Measurements from ENCODE around the gene CCDC57. TPM values are rescaled to one million over a fixed set of nuclear protein-coding genes. Genes with fewer than 3 reads are reported as not detected.

Gene CCDC57
- total and polyA plus RNA-seq, 2 of the 8 experiments (the other 6 are each of a cell fraction or from before 2014, with no cell fraction given): 8.4 to 12.9 TPM

GRCh38 chr17:82258555-82258954 lies 45.9 kb upstream of the CCDC57 start:
- H3K56ac ChIP-seq (replicated peaks; ENCODE audit: insufficient read length, low read depth, low read length): no peak overlapping the region
- H2BK5ac ChIP-seq (ENCODE audit: low read depth, low read length): no peak overlapping the region
- H3K27me3 ChIP-seq (replicated peaks in 1 of 4; ENCODE audit: control insufficient read depth in 3 of 4, extremely low read depth in 1 of 4, insufficient read depth in 3 of 4, low read length in 3 of 4): no peaks in the 10 kb centered on the region
- no peak overlapping the region for H4K91ac ChIP-seq (replicated peaks; ENCODE audit: insufficient read length, low read length)
- no peak overlapping the region for H2AK5ac ChIP-seq (ENCODE audit: low read depth, low read length)
- no peaks in the 10 kb centered on the region for H3K23me2 ChIP-seq (ENCODE audit: low read depth, low read length)
- no peak overlapping the region for H2AFZ ChIP-seq (ENCODE audit: low read length)
- no peak overlapping the region for H3K23ac ChIP-seq (ENCODE audit: insufficient read length)
- H3K14ac ChIP-seq (ENCODE audit: insufficient read length): no peak overlapping the region
- H4K5ac ChIP-seq (ENCODE audit: insufficient read length, low read depth, low read length): no peak overlapping the region
- H2BK120ac ChIP-seq (replicated peaks; ENCODE audit: low read depth, low read length): no peak overlapping the region
- H3K18ac ChIP-seq (ENCODE audit: extremely low read depth, low read length): no peak overlapping the region
- ChIA-PET POLR2A (ENCODE audit: partially characterized antibody) (interaction anchor here (0.8 to 1.7 kb wide), 2 partner anchors 12 to 15 kb away, joined by 3 to 4 read pairs; no protein-coding TSS in a partner anchor), CTCF (ENCODE audit: partially characterized antibody) (no interaction called here)
- peaks cover 21 to 34% of the 10 kb centered on the region in 2 experiments for H4K20me1 ChIP-seq (replicated peaks in 1 of 2; ENCODE audit: control insufficient read depth in 1 of 2, insufficient read depth in 2 of 2, low read length in 2 of 2)
- no peaks in the 10 kb centered on the region for H3K4me1 ChIP-seq (replicated peaks in 1 of 4; ENCODE audit: control insufficient read depth in 3 of 4, insufficient read depth in 4 of 4, low read length in 3 of 4)
- no peak overlapping the region for H2BK20ac ChIP-seq (ENCODE audit: low read length)
- no peak overlapping the region for H3K4me2 ChIP-seq (ENCODE audit: insufficient read depth in 1 of 2, low read depth in 2 of 2, low read length in 2 of 2)
- DNase-seq (ENCODE audit: low read depth in 1 of 2, low spot score in 2 of 2) (no peak), FAIRE-seq (no peak)
- no peak overlapping the region for H3K4ac ChIP-seq (replicated peaks; ENCODE audit: insufficient read length, low read depth, low read length)
- H3K79me2 ChIP-seq (ENCODE audit: control insufficient read depth in 1 of 2, insufficient read depth in 2 of 2, low read length in 2 of 2): peaks cover 6 to 69% of the 10 kb centered on the region in 2 experiments; a peak in 3 of 4 replicates
- H3K4me3 ChIP-seq (ENCODE audit: extremely low read depth in 1 of 4, insufficient read depth in 2 of 4, low read depth in 3 of 4, low read length in 4 of 4): no peak overlapping the region
- H3K9ac ChIP-seq (replicated peaks in 1 of 4; ENCODE audit: extremely low read depth in 1 of 4, low read depth in 3 of 4, low read length in 3 of 4): no peak overlapping the region
- peaks cover 0 to 4% of the 10 kb centered on the region in 2 experiments; a peak in 1 of 4 replicates for H3K9me3 ChIP-seq (ENCODE audit: insufficient read depth in 2 of 2, low read depth in 1 of 2, low read length in 1 of 2)
- no peak overlapping the region for H4K8ac ChIP-seq (ENCODE audit: extremely low read depth, insufficient read depth, low read length)
- H3K79me1 ChIP-seq (ENCODE audit: low read depth, low read length): peaks cover 16% of the 10 kb centered on the region
- H3K27ac ChIP-seq (ENCODE audit: low read depth, low read length): no peak overlapping the region
- H2BK15ac ChIP-seq (ENCODE audit: low read length): no peak overlapping the region
- peaks cover 28 to 84% (median 66%) of the 10 kb centered on the region in 4 experiments for H3K36me3 ChIP-seq (ENCODE audit: control insufficient read depth in 2 of 4, insufficient read depth in 4 of 4, low read length in 3 of 4)
- no peak overlapping the region for H2BK12ac ChIP-seq (ENCODE audit: low read depth, low read length)
- 91% methylated on average over 5 of the region's 5 CpGs; no CpG with 5 or more reads in 1 of the 2 experiments for WGBS, 2 experiments (ENCODE audit: extremely low coverage in 1 of 2, insufficient coverage in 1 of 2, insufficient read length in 1 of 2, insufficient replicate concordance in 2 of 2, low coverage in 1 of 2, low lambda C conversion rate in 2 of 2, missing lambda C conversion rate in 1 of 2)
- TF ChIP-seq PHF8 (conservative IDR thresholded peaks at IDR 0.05; ENCODE audit: low read depth, low read length) (no peak), TAF7 (optimal IDR thresholded peaks at IDR 0.05; ENCODE audit: borderline replicate concordance, low read depth, low read length) (no peak), SP4 (IDR thresholded peaks at IDR 0.05; ENCODE audit: low read length) (no peak)
